ENCODE measurements around the gene FANCI.
A peak's percentile ranks its signal among the peaks of the same experiment; 100 is the strongest.

Gene FANCI

GRCh38 chr15:89243691-89244573, at the start of gene FANCI:
TSS of gene FANCI (plus strand) at chr15:89243979. CDS start at chr15:89247648, 3,669 bp downstream.
- peak; percentile 66 for DNase-seq (ENCODE audit: low read depth, low spot score)

- no peak for DNase-seq (ENCODE audit: low read depth, low spot score)
Measured at GRCh38 chr15:89194608-89195007, 49.2 kb upstream of the FANCI start.

GRCh38 chr15:89195836-89196235, 47.9 kb upstream of the FANCI start:
- no peak for DNase-seq (ENCODE audit: low read depth, low spot score)

DNA sequence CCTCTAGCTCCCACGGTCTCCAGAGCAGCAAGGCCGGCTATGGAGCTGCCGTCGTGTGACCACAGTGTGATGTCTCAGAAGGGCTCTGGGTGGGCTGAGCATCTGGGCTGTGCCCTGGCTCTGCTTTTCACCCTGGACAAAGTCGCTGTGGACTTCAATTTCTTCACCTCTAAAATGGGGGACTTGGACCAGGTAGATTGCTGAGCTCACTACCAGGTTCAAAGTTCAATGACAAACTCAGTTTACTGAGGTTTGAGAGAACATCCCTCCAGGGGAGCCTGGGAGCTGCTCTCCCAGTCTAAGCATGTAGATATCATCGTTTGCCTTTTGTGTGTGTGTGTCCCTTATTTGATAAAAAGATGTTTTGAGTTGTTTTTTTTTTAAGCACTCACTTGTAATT, 47.5 kb upstream of the FANCI start:
- DNase-seq (ENCODE audit: low read depth, low spot score), result no peak

GRCh38 chr15:89196994-89197393, 46.8 kb upstream of the FANCI start:
- no peak for DNase-seq (ENCODE audit: low read depth, low spot score)

DNA sequence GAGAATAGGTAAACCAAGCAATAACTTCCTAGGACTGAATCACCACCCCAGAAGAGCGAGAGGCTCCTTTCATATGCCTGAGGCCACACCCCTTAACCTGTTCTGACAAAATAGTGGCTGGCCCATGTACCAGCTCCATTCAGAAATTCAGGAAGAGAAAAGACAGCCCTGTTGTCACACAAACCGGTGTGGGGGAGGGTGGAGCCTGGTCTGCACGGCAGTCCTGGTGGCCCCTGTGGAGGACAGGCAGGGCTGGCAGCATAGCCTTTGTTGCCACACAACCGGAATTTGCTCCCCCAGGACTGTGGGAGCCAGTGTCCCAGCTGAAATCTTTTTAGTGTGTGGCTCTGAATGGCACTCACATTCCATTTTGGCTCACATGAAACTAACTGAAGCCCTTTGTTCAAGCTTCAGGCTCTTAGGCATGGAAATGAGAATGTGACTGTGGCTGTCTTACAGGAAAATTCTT, 46.2 kb upstream of the FANCI start:
- no peak for DNase-seq (ENCODE audit: low read depth, low spot score)

- DNase-seq (ENCODE audit: low read depth, low spot score), result no peak
Measured at GRCh38 chr15:89198196-89198595, 45.6 kb upstream of the FANCI start.

GRCh38 chr15:89198934-89199333, 44.8 kb upstream of the FANCI start:
- no peak for DNase-seq (ENCODE audit: low read depth, low spot score)

DNA sequence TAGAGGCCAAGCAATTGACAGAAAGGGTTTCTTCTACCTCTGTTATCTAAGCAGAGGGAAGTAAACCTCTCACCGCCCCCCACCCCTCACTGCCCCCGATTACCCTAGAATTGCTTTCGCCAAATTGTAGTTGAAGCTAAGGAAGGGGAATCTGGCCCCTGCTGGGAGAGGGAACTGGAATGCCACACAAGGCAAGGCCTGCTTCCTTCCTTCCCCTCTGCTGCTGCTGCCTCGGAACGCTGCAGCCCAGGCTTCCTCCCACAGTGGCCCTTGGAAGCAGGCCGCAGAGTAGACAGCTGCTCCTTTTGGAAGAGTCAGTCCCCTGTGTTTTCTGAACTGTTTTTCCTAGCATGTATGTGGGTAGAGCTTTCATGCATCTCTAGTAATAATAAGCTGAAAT, 44.0 kb upstream of the FANCI start:
- no peak for DNase-seq (ENCODE audit: low read depth, low spot score)

DNA sequence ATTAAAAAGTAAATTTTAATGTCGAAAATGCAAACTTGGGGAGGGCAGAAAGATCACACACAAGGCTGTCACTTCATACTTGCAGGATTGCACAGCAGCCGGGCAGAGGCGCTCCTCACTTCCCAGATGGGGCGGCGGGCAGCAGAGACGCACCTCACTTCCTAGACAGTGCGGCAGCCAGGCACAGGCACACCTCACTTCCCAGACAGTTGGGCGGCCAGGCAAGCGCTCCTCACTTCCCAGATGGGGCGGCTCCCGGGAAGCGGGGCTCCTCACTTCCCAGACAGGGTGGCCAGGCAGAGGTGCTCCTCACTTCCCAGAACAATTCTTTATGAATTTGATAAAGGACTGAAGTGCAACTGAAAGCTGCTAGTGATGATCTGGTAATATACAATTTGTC, 43.6 kb upstream of the FANCI start:
- DNase-seq (ENCODE audit: low read depth, low spot score), result no peak

- DNase-seq (ENCODE audit: low read depth, low spot score), result no peak
Measured at GRCh38 chr15:89201465-89202005, 42.2 kb upstream of the FANCI start.

- DNase-seq (ENCODE audit: low read depth, low spot score), result no peak
Measured at GRCh38 chr15:89203705-89204273, 40.0 kb upstream of the FANCI start.

GRCh38 chr15:89205991-89206585, 37.7 kb upstream of the FANCI start:
- DNase-seq (ENCODE audit: low read depth, low spot score), result no peak

DNA sequence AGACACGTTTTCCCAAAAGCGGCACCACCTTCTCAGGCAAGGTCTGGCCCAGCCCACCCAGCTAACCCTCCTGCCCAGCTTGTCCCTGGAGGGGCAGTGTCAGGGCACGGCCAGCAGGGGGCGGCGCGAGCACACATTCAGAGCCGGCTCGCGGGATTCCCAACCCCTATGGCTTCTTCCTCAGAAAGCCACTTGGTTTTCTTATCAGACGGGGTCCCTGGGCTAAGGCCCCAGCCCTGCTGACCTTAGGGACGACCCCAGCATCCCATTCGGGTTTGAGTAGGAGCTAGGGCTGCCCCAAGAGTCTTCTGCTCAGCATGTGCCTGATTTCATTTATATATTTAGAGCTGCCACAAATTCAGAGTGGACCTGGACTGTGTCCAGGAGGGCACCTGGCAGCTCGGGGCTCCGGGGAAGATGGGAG, 36.9 kb upstream of the FANCI start:
- no peak for DNase-seq (ENCODE audit: low read depth, low spot score)

- no peak for DNase-seq (ENCODE audit: low read depth, low spot score)
Measured at GRCh38 chr15:89208256-89208655, 35.5 kb upstream of the FANCI start.

DNA sequence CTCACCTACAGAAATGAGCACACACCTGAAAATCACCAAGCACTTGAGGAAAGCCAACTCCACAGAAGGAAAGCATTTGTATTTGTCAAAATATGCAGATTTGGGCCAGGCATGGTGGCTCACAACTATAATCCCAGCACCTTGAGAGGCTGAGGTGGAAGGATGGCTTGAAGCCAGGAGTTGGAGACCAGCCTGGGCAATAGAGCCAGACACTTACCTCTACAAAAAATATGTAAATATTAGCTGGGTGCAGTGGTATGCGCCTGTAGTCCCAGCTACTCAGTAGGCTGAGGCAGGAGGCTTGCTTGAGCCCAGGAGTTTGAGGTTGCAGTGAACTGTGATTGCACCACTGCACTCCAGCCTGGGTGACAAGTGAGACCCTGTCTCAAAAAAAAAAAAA, 34.7 kb upstream of the FANCI start:
- no peak for DNase-seq (ENCODE audit: low read depth, low spot score)

- no peak for DNase-seq (ENCODE audit: low read depth, low spot score)
Measured at GRCh38 chr15:89211678-89212170, 32.1 kb upstream of the FANCI start.

- DNase-seq (ENCODE audit: low read depth, low spot score), result no peak
Measured at GRCh38 chr15:89215627-89216026, 28.2 kb upstream of the FANCI start.

DNA sequence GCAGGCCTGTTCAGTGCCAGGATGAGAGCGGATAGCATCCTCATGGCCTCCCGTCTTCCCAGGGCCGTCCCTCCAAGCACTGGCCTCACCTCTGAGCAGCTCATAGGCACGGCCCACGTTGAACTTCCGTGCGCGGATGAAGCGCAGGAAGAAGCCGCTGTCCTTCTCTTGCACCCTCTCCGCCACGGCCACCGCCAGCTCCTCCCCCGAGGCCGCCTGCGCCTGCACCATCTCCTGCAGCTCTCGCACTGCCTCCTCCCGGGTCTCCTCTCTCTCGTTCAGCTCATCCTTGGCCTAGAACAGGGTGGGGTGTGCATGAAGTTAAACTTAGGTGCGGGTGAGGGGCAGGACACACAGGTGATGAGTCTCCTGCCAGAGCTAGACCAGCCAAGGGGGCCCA, 26.7 kb upstream of the FANCI start:
- no peak for DNase-seq (ENCODE audit: low read depth, low spot score)

DNA sequence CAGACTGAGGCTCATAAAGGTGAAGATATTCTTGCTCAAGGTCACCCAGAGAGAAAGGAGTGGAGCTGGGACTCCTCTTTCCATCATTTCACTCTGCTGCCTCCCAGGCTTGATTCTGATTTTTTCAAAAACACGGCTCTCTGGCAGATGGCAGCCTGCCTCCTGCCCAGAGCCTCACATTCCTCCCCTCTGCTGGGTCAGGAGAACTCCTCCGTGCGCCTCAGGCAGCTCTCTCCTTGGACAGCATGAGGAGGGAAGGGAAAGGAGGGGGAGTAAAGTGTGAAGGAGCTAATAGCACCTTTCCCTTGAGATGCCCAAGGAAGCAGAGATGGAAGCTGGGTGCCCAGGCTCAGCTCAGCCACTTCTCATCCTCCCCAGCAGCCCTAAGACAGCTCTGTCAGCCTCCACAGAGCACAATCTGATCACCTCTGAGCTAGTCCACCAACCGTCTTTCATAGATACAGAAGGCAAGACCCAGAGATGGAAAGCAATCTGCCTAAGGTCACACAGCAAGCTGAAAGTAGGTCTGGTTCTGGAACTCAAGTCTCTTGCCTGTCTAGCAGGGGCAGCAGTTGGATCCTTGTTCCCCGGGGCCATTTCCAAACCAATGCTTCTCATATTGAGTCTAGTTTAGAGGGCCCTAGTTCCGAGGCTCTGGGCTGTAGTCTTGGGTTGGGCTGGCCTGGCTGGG, 25.9 kb upstream of the FANCI start:
- DNase-seq (ENCODE audit: low read depth, low spot score), result no peak

- DNase-seq (ENCODE audit: low read depth, low spot score), result no peak
Measured at GRCh38 chr15:89218531-89218930, 25.2 kb upstream of the FANCI start.

DNA sequence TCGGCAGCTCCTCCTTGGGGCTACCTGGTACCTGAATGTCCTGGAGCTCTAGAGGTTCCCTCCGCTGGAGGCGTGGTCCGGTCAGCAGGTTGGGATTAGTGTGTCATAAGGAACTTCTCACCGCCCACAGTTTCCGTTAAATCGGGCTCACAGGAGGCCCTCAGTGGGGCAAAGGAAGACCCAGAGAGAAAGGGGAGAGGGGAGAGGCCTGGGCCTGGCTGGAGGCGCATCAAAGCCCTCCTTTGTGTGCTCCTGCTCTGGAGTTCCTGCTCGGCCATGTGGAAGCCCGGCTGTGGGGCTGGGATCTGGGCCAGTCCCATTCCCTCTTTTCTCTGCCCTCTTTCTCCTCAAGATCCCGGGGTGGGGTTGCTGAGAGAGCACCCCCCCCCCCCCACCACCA, 22.2 kb upstream of the FANCI start, which contains the start of gene RLBP1:
Gene RLBP1 (minus strand): TSS at position 37 of the 400 bp plus-strand sequence. CDS start 2,604 bp downstream, outside the sequence.
- no peak for DNase-seq (ENCODE audit: low read depth, low spot score)
